ENCODE data around the gene PCNX1.

The PCNX1 gene

GRCh38 chr14:71155743-71156142, 248.5 kb downstream of the PCNX1 start:
- H3K36me3 ChIP-seq (ENCODE audit: control insufficient read depth, insufficient read depth, low read length), result no peaks in the 10 kb centered on the region
- no peak for TF ChIP-seq CTCF (IDR thresholded peaks at IDR 0.05; ENCODE audit: insufficient read depth, low read length, poor library complexity, severe bottlenecking)
- H3K27me3 ChIP-seq (replicated peaks; ENCODE audit: control insufficient read depth, insufficient read depth, low read length), result no peaks in the 10 kb centered on the region
- DNase-seq (ENCODE audit: extremely low read depth, insufficient read length), result no peak
- H3K4me3 ChIP-seq (replicated peaks; ENCODE audit: low read depth, low read length), result no peak overlapping the region

- no peaks in the 10 kb centered on the region for H3K36me3 ChIP-seq (ENCODE audit: control insufficient read depth, insufficient read depth, low read length)
- DNase-seq (ENCODE audit: extremely low read depth, insufficient read length), result no peak
- no peak overlapping the region for H3K4me3 ChIP-seq (replicated peaks; ENCODE audit: low read depth, low read length)
- TF ChIP-seq CTCF (IDR thresholded peaks at IDR 0.05; ENCODE audit: insufficient read depth, low read length, poor library complexity, severe bottlenecking), result no peak
- H3K27me3 ChIP-seq (replicated peaks; ENCODE audit: control insufficient read depth, insufficient read depth, low read length), result no peaks in the 10 kb centered on the region
These were observed 256.0 kb downstream of the PCNX1 start for GRCh38 chr14:71163050-71163841.

GRCh38 chr14:71163842-71164629, 256.8 kb downstream of the PCNX1 start:
- no peaks in the 10 kb centered on the region for H3K36me3 ChIP-seq (ENCODE audit: control insufficient read depth, insufficient read depth, low read length)
- no peaks in the 10 kb centered on the region for H3K27me3 ChIP-seq (replicated peaks; ENCODE audit: control insufficient read depth, insufficient read depth, low read length)
- no peak for DNase-seq (ENCODE audit: extremely low read depth, insufficient read length)
- no peak overlapping the region for H3K4me3 ChIP-seq (replicated peaks; ENCODE audit: low read depth, low read length)
- TF ChIP-seq CTCF (IDR thresholded peaks at IDR 0.05; ENCODE audit: insufficient read depth, low read length, poor library complexity, severe bottlenecking), result no peak
